Neuronal stem cell (in vitro differentiated cells): Measurements from ENCODE around the gene FZD2.
"Not testable (repeated sequence)": the region's sequence is repeated elsewhere in the genome, so short reads cannot be mapped to it uniquely, and the experiment has no call there.

Source experiments
- DNase-seq: peaks from one replicate; pipeline ENCODE4 v3.0.0-alpha.2; 2013; ENCODE audit warnings: low spot score
- H2AFZ ChIP-seq: one replicate; pipeline ENCODE4 v1.6.1; 2013; ENCODE audit warnings: mild to moderate bottlenecking, low read length, inconsistent platforms
- H2AK5ac ChIP-seq: 2 replicates; pipeline ENCODE4 v1.6.1; 2013; ENCODE audit warnings: low read depth, mild to moderate bottlenecking, inconsistent platforms, low read length, moderate library complexity, mixed read lengths
- H2BK120ac ChIP-seq: 2 replicates; pipeline ENCODE4 v1.6.1; 2013; ENCODE audit warnings: low read depth, mild to moderate bottlenecking, inconsistent platforms, low read length, moderate library complexity, mixed read lengths
- H2BK12ac ChIP-seq: one replicate; pipeline ENCODE4 v1.6.1; 2013; ENCODE audit warnings: low read length, inconsistent platforms
- H2BK15ac ChIP-seq: 2 replicates; pipeline ENCODE4 v1.6.1; 2013; ENCODE audit warnings: mild to moderate bottlenecking, low read length, inconsistent platforms, mixed read lengths
- H2BK5ac ChIP-seq: one replicate; pipeline ENCODE4 v1.6.1; 2013; ENCODE audit warnings: inconsistent platforms, mild to moderate bottlenecking, low read length, moderate library complexity
- H3K14ac ChIP-seq: one replicate; pipeline ENCODE4 v1.6.1; 2013; ENCODE audit warnings: low read length, inconsistent platforms
- H3K18ac ChIP-seq: 2 replicates; pipeline ENCODE4 v1.6.1; 2013; ENCODE audit warnings: low read length, inconsistent platforms
- H3K23ac ChIP-seq: 2 replicates; pipeline ENCODE4 v1.6.1; 2013; ENCODE audit warnings: low read depth, mild to moderate bottlenecking, mixed read lengths, low read length, inconsistent platforms; ENCODE audit not compliant: poor library complexity
- H3K27ac ChIP-seq: replicated peaks from 3 replicates; pipeline ENCODE4 v1.5.1; 2013; ENCODE audit warnings: low read length, inconsistent platforms
- H3K27me3 ChIP-seq, 3 experiments: 2 replicates each; pipeline ENCODE4 v1.6.1; 2013; ENCODE audit warnings: low read length in 3 of 3, mild to moderate bottlenecking in 2 of 3, inconsistent platforms in 1 of 3, low read depth in 1 of 3, mixed read lengths in 1 of 3, moderate library complexity in 1 of 3; ENCODE audit not compliant: control insufficient read depth in 3 of 3, insufficient read depth in 3 of 3
- H3K36me3 ChIP-seq, 2 donors: replicated peaks in 1 of 2; 2 replicates each; pipeline ENCODE4 v1.6.1; 2013; ENCODE audit warnings: low read length in 2 of 2; ENCODE audit not compliant: control insufficient read depth in 2 of 2, insufficient read depth in 2 of 2
- H3K4ac ChIP-seq: 2 replicates; pipeline ENCODE4 v1.6.1; 2013; ENCODE audit warnings: inconsistent platforms, mild to moderate bottlenecking, low read length, moderate library complexity
- H3K4me1 ChIP-seq, 2 donors: 1 replicate in 1 of 2; 2 replicates in 1 of 2; pipeline ENCODE4 v1.6.1; 2013; ENCODE audit warnings: low read length in 2 of 2, low read depth in 1 of 2; ENCODE audit not compliant: control insufficient read depth in 2 of 2, insufficient read depth in 1 of 2
- H3K4me2 ChIP-seq: one replicate; pipeline ENCODE4 v1.6.1; 2013; ENCODE audit warnings: mild to moderate bottlenecking, low read length, inconsistent platforms; ENCODE audit not compliant: insufficient read depth, poor library complexity, severe bottlenecking
- H3K4me3 ChIP-seq, 2 donors: 2 replicates each; pipeline ENCODE4 v1.5.1; 2013; ENCODE audit warnings: low read length in 2 of 2, mild to moderate bottlenecking in 2 of 2, inconsistent platforms in 1 of 2, moderate library complexity in 1 of 2
- H3K79me1 ChIP-seq: one replicate; pipeline ENCODE4 v1.6.1; 2013; ENCODE audit warnings: low read depth, mild to moderate bottlenecking, inconsistent platforms, low read length, moderate library complexity
- H3K9ac ChIP-seq: one replicate; pipeline ENCODE4 v1.6.1; 2013; ENCODE audit warnings: mild to moderate bottlenecking, low read depth, low read length, inconsistent platforms; ENCODE audit not compliant: poor library complexity
- H3K9me3 ChIP-seq, 2 donors: replicated peaks in 1 of 2; 2 replicates each; pipeline versions ENCODE3 to v1.6.1; 2013; ENCODE audit warnings: low read length in 2 of 2, mild to moderate bottlenecking in 2 of 2, inconsistent platforms in 1 of 2, low read depth in 1 of 2, mixed read lengths in 1 of 2, moderate library complexity in 1 of 2; ENCODE audit not compliant: control insufficient read depth in 2 of 2, insufficient read depth in 1 of 2
- H4K8ac ChIP-seq: one replicate; pipeline ENCODE4 v1.6.1; 2013; ENCODE audit warnings: low read depth, mild to moderate bottlenecking, inconsistent platforms, low read length, moderate library complexity
- H4K91ac ChIP-seq: one replicate; pipeline ENCODE4 v1.6.1; 2013; ENCODE audit warnings: low read length, low read depth, mild to moderate bottlenecking, inconsistent platforms; ENCODE audit not compliant: poor library complexity
- WGBS, 2 donors: extraction: QIAGEN DNeasy Blood & Tissue Kit; methylation state at CpG; one replicate each; pipeline ENCODE4 v1.1.7; 2013; ENCODE audit warnings: missing lambda C conversion rate in 2 of 2, mixed read lengths in 1 of 2; ENCODE audit not compliant: insufficient read length in 2 of 2, insufficient replicate concordance in 1 of 2; ENCODE audit errors: extremely low coverage in 2 of 2; 5-methylcytosine and 5-hydroxymethylcytosine counted together

The FZD2 gene

DNA sequence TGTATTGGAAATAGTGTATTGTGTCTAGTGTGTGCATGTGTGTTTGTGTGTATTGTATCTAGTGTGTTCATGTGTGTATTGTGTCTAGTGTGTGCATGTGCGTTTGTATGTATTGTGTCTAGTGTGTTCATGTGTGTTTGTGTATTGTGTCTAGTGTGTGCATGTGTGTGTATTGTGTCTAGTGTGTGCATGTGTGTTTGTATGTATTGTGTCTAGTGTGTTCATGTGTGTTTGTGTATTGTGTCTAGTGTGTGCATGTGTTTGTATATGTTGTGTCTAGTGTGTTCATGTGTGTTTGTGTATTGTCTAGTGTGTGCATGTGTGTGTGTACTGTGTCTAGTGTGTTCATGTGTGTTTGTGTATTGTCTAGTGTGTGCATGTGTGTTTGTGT lies 32.8 kb downstream of the FZD2 start:
- H3K4me1 ChIP-seq, H2BK120ac ChIP-seq, H2AFZ ChIP-seq, DNase-seq, H3K23ac ChIP-seq, H4K8ac ChIP-seq, H3K79me1 ChIP-seq, H3K18ac ChIP-seq, H2BK15ac ChIP-seq, H3K14ac ChIP-seq, H2BK5ac ChIP-seq, H3K4me2 ChIP-seq, H2AK5ac ChIP-seq, H3K27me3 ChIP-seq, H3K4me3 ChIP-seq, H3K9me3 ChIP-seq, H3K4ac ChIP-seq, H3K9ac ChIP-seq, H4K91ac ChIP-seq, H3K27ac ChIP-seq, H2BK12ac ChIP-seq, H3K36me3 ChIP-seq: not testable (repeated sequence)
- no CpG with 5 or more reads among the region's 1 CpG for WGBS, 2 donors

GRCh38 chr17:44590762-44591161 lies 33.5 kb downstream of the FZD2 start:
- H3K14ac ChIP-seq, H2AK5ac ChIP-seq, H2BK120ac ChIP-seq, H2BK15ac ChIP-seq, H3K9ac ChIP-seq, H3K23ac ChIP-seq, H4K91ac ChIP-seq, H3K4me3 ChIP-seq, H3K36me3 ChIP-seq, H3K27me3 ChIP-seq, H3K9me3 ChIP-seq, H2BK12ac ChIP-seq, H3K4me2 ChIP-seq, H4K8ac ChIP-seq, H3K4me1 ChIP-seq, H3K27ac ChIP-seq, H3K79me1 ChIP-seq, H3K18ac ChIP-seq, H2BK5ac ChIP-seq, H2AFZ ChIP-seq, H3K4ac ChIP-seq, DNase-seq: not testable (repeated sequence)
- WGBS, 2 donors: no CpG with 5 or more reads among the region's 2 CpGs

DNA sequence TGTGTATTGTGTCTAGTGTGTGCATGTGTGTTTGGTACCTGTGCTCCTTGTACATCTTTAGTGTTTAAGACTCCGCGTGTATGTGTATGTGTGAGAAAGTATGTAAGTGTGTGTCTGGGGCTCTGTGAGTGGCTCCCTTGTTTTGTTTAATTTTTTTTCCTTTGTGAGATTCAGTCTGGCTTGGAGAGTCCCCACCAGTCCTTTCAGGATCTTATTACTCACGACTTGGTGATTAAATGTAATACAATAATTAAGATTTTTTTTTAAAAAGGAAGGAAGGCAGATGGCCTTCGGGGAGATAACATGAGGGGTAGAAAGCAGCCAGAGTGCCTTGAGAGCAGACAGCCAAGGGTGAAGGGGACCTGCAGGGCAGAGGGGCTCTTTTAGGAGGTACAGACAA lies 33.9 kb downstream of the FZD2 start:
- H2BK120ac ChIP-seq: no peak overlapping the region
- no peaks in the 10 kb centered on the region for H3K9me3 ChIP-seq
- peak overlapping the region; percentile 69 for H2BK15ac ChIP-seq
- no peak overlapping the region for H3K18ac ChIP-seq
- no peak overlapping the region for H2AK5ac ChIP-seq
- no peak overlapping the region for H3K14ac ChIP-seq
- H3K79me1 ChIP-seq: peaks cover 3% of the 10 kb centered on the region
- WGBS, 2 donors: no CpG with 5 or more reads among the region's 4 CpGs
- no peaks in the 10 kb centered on the region for H3K36me3 ChIP-seq
- peaks cover 0 to 7% (median 0%) of the 10 kb centered on the region in 3 experiments for H3K27me3 ChIP-seq
- H3K4ac ChIP-seq: no peak overlapping the region
- H3K9ac ChIP-seq: no peak overlapping the region
- no peak overlapping the region for H3K23ac ChIP-seq
- no peak overlapping the region for H3K4me2 ChIP-seq
- H4K8ac ChIP-seq: no peak overlapping the region
- H3K27ac ChIP-seq: no peak overlapping the region
- peaks cover 2 to 4% of the 10 kb centered on the region in 2 donors for H3K4me1 ChIP-seq
- no peak for DNase-seq
- no peak overlapping the region for H2AFZ ChIP-seq
- no peak overlapping the region for H4K91ac ChIP-seq
- H3K4me3 ChIP-seq: no peak overlapping the region
- no peak overlapping the region for H2BK12ac ChIP-seq
- H2BK5ac ChIP-seq: no peak overlapping the region

- Histone ChIP-seq H4K8ac (no peak overlapping the region), H2AK5ac (no peak overlapping the region), H3K27ac (no peak overlapping the region), H3K18ac (no peak overlapping the region), H3K14ac (no peak overlapping the region), H3K23ac (no peak overlapping the region), H3K4me1 (peaks cover 0 to 2% of the 10 kb centered on the region in 2 donors), H3K4me3 (no peak overlapping the region), H3K4ac (no peak overlapping the region), H3K36me3 (no peaks in the 10 kb centered on the region), H3K27me3 (peaks cover 0 to 7% (median 0%) of the 10 kb centered on the region in 3 experiments), H2AFZ (no peak overlapping the region), H3K79me1 (peaks cover 3% of the 10 kb centered on the region), H3K9me3 (no peaks in the 10 kb centered on the region), H4K91ac (no peak overlapping the region), H2BK15ac (no peak overlapping the region), H3K4me2 (no peak overlapping the region), H2BK5ac (peak overlapping the region; percentile 2), H2BK12ac (no peak overlapping the region), H3K9ac (no peak overlapping the region), H2BK120ac (no peak overlapping the region)
- WGBS, 2 donors: no CpG with 5 or more reads among the region's 6 CpGs
- DNase-seq: no peak
These were observed 35.9 kb downstream of the FZD2 start for GRCh38 chr17:44593156-44593555.
